Activated CD4-positive, alpha-beta memory T cell treated with anti-CD3 and anti-CD28 coated beads, Interleukin-2, amount 10 ng/mL, durations not matched to agents 7 days and 5 days (primary cell): Measurements from ENCODE around the gene KCNK17. TPM values are rescaled to one million over a fixed set of nuclear protein-coding genes. Genes with fewer than 3 reads are reported as not detected.
"Not testable (repeated sequence)": the region's sequence is repeated elsewhere in the genome, so short reads cannot be mapped to it uniquely, and the experiment has no call there.

Experiments
- CTCF ChIA-PET: fragments of 350-600 bp; sonication (Branson Sonifier 250); formaldehyde crosslinking; loops from one replicate; lab custom pipeline; 2021; ENCODE audit warnings: antibody characterized with exemption, inconsistent platforms; lab: Charles Lee
- POLR2A ChIA-PET: fragments of 350-600 bp; sonication (Branson Sonifier 250); formaldehyde crosslinking; loops from one replicate; lab custom pipeline; 2021; ENCODE audit warnings: antibody characterized with exemption; lab: Charles Lee
- DNase-seq: peaks from one replicate; pipeline ENCODE4 v3.0.0-alpha.2; 2020
- H3K27ac Mint-ChIP-seq: one replicate; pipeline ENCODE4 v1.8.0; 2021; ENCODE audit warnings: mild to moderate bottlenecking, mixed read lengths
- H3K27me3 Mint-ChIP-seq: one replicate; pipeline ENCODE4 v1.8.0; 2021; ENCODE audit warnings: mixed read lengths
- H3K36me3 Mint-ChIP-seq: one replicate; pipeline ENCODE4 v1.8.0; 2021; ENCODE audit warnings: low read depth, mixed read lengths
- H3K4me1 Mint-ChIP-seq: one replicate; pipeline ENCODE4 v1.8.0; 2021; ENCODE audit warnings: mixed read lengths
- H3K4me3 Mint-ChIP-seq: one replicate; pipeline ENCODE4 v1.8.0; 2021; ENCODE audit warnings: mild to moderate bottlenecking, mixed read lengths
- H3K9me3 Mint-ChIP-seq: one replicate; pipeline ENCODE4 v1.8.0; 2021; ENCODE audit warnings: mixed read lengths
- total RNA-seq, 2 experiments: library from RNA; stranded (reverse); gene quantifications; one replicate each; pipeline ENCODE4 v1.2.3, GENCODE V29; 2021

Gene KCNK17
- total RNA-seq, 2 experiments from 2014 or later: not detected

- no peak for DNase-seq
- Mint-ChIP-seq H3K36me3 (no peaks in the 10 kb centered on the region), H3K27me3 (peaks cover 3% of the 10 kb centered on the region), H3K27ac (no peak overlapping the region), H3K9me3 (peaks cover 4% of the 10 kb centered on the region), H3K4me3 (no peak overlapping the region), H3K4me1 (peaks cover 9% of the 10 kb centered on the region)
- ChIA-PET POLR2A (no interaction called here), CTCF (interaction anchor here (1.8 kb wide), 1 partner anchor 10 kb away, joined by 6 read pairs; no protein-coding TSS in a partner anchor)
These were observed 21.6 kb downstream of the KCNK17 start for GRCh38 chr6:39292637-39293036.

DNA sequence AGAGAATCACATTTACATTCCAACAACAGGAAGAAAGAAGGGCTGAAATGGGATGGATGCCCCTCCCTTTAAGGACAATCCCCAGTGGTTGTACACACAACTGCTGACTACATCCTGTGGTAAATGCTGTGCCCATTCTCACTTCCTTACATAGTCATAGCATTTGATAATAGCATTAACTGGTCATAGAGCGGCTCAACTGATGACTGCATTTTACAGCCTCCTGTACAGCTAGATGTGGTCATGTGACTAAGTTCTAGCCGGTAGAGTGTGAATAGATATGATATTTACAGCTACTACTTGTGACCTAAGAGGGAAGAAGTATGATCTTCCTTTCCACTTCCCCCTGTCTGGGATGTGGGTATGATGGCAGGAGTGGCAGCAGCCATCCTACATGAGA, 24.7 kb downstream of the KCNK17 start:
- H3K36me3 Mint-ChIP-seq: no peaks in the 10 kb centered on the region
- H3K27ac Mint-ChIP-seq: no peak overlapping the region
- peaks cover 5% of the 10 kb centered on the region for H3K27me3 Mint-ChIP-seq
- DNase-seq: no peak
- H3K4me3 Mint-ChIP-seq: no peak overlapping the region
- peaks cover 4% of the 10 kb centered on the region for H3K9me3 Mint-ChIP-seq
- peaks cover 9% of the 10 kb centered on the region for H3K4me1 Mint-ChIP-seq
- CTCF ChIA-PET: interaction anchor here (1.0 kb wide), 1 partner anchor 12 kb away, joined by 4 read pairs; no protein-coding TSS in a partner anchor
- POLR2A ChIA-PET: no interaction called here

- H3K27me3 Mint-ChIP-seq: peaks cover 5% of the 10 kb centered on the region
- H3K4me3 Mint-ChIP-seq: no peak overlapping the region
- H3K27ac Mint-ChIP-seq: no peak overlapping the region
- DNase-seq: no peak
- peaks cover 4% of the 10 kb centered on the region for H3K9me3 Mint-ChIP-seq
- CTCF ChIA-PET: interaction anchor here (1.3 kb wide), 1 partner anchor 15 kb away, joined by 3 read pairs; no protein-coding TSS in a partner anchor
- peaks cover 9% of the 10 kb centered on the region for H3K4me1 Mint-ChIP-seq
- POLR2A ChIA-PET: no interaction called here
- no peaks in the 10 kb centered on the region for H3K36me3 Mint-ChIP-seq
These were observed 26.6 kb downstream of the KCNK17 start for GRCh38 chr6:39287601-39288000.

DNA sequence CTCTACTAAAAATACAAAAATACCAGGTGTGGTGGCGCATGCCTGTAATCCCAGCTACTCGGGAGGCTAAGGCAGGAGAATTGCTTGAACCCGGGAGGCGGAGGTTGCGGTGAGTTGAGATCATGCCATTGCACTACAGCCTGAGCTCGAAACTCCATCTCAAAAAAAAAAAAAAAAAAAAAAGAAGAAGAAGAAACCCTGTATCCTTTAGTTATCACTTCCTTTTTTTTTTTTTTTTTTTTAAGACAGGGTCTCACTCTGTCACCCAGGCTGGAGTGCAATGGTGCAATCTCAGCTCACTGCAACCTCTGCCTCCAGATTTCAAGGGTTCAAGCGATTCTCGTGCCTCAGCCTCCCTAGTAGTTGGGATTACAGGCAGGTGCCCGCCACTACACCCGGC, 27.6 kb downstream of the KCNK17 start:
- CTCF ChIA-PET, H3K4me1 Mint-ChIP-seq, H3K36me3 Mint-ChIP-seq, POLR2A ChIA-PET, H3K27me3 Mint-ChIP-seq, H3K4me3 Mint-ChIP-seq, H3K27ac Mint-ChIP-seq, DNase-seq, H3K9me3 Mint-ChIP-seq: not testable (repeated sequence)

GRCh38 chr6:39282774-39283173, 31.4 kb downstream of the KCNK17 start:
- peaks cover 2% of the 10 kb centered on the region for H3K4me1 Mint-ChIP-seq
- ChIA-PET CTCF (no interaction called here), POLR2A (no interaction called here)
- peaks cover 2% of the 10 kb centered on the region for H3K27me3 Mint-ChIP-seq
- H3K9me3 Mint-ChIP-seq: no peaks in the 10 kb centered on the region
- H3K27ac Mint-ChIP-seq: no peak overlapping the region
- DNase-seq: no peak
- no peaks in the 10 kb centered on the region for H3K36me3 Mint-ChIP-seq
- no peak overlapping the region for H3K4me3 Mint-ChIP-seq

DNA sequence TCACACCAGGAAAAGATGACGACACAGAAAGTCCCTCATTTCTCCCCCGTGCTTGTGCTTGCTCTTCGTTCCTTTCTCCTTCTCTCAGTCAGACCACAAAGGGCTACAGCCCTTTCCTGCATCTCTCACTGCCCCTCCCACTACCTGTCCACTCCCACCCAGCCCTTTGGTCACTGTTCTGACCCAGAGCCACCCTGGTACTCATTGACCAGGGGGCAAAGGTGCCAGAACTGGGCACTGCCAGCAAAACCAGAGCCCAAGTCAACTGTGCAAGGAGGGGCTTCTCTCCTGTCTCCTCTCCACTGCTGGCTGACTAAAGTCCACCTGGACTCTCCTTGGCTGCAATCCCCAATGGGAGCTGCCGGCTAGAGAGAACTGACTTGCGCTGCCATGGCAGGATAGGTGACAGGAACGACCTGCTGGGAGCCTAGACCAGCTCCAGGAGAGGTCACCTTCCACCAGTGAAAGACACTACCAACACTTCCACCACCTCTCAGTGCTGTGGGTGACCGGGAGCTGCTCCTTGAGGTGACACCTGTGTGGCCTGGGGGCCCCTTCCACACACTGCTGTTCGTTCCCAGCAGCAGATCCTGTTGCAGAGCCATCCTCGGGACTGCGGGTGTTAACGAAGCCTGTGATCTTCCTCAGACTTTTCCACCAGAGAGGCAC, 32.8 kb downstream of the KCNK17 start:
- Mint-ChIP-seq H3K27ac (no peak overlapping the region), H3K36me3 (no peaks in the 10 kb centered on the region), H3K4me1 (peaks cover 2% of the 10 kb centered on the region), H3K9me3 (no peaks in the 10 kb centered on the region), H3K4me3 (no peak overlapping the region), H3K27me3 (peaks cover 8% of the 10 kb centered on the region)
- no peak for DNase-seq
- CTCF ChIA-PET: no interaction called here
- POLR2A ChIA-PET: no interaction called here

DNA sequence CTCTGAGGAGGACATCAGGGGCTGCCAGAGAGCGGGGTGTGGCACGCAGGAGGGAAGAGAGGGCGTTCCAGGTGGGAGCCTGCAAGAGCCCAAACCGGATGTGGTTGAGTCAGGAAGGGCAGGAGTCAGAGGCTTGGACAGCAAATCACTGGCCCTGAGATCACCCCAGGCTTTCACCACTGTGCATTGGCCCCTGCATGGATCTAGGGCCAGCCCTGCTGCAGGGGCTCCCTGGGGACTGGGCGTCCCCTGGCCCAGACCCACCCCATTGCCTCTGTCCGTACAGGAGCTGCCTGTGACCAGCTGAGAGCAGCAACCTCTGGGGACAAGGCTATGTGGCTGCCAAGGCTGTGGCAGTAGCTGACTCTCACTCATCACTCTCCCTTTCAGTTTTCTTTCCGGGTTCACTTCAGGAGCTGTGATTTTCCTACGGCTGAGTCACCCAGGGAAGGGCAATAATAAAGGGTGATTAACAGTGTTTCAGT, 33.9 kb downstream of the KCNK17 start:
- ChIA-PET CTCF (no interaction called here), POLR2A (no interaction called here)
- H3K36me3 Mint-ChIP-seq: no peaks in the 10 kb centered on the region

GRCh38 chr6:39279539-39279938, 34.7 kb downstream of the KCNK17 start:
- H3K36me3 Mint-ChIP-seq: no peaks in the 10 kb centered on the region
- ChIA-PET CTCF (no interaction called here), POLR2A (no interaction called here)
- no peak overlapping the region for H3K27ac Mint-ChIP-seq
- no peak for DNase-seq
- H3K4me3 Mint-ChIP-seq: no peak overlapping the region
- peaks cover 2% of the 10 kb centered on the region for H3K4me1 Mint-ChIP-seq
- peaks cover 6% of the 10 kb centered on the region for H3K27me3 Mint-ChIP-seq
- H3K9me3 Mint-ChIP-seq: no peaks in the 10 kb centered on the region

More for the DNA sequence above, 33.9 kb downstream of the KCNK17 start:
- Mint-ChIP-seq H3K27me3 (peaks cover 6% of the 10 kb centered on the region), H3K4me3 (no peak overlapping the region), H3K4me1 (peaks cover 2% of the 10 kb centered on the region), H3K9me3 (no peaks in the 10 kb centered on the region), H3K27ac (no peak overlapping the region)
- DNase-seq: no peak

GRCh38 chr6:39276379-39276995, 37.7 kb downstream of the KCNK17 start:
- CTCF ChIA-PET: interaction anchor here (0.9 kb wide), 1 partner anchor 26 kb away, joined by 4 read pairs; no protein-coding TSS in a partner anchor
- Mint-ChIP-seq H3K36me3 (no peaks in the 10 kb centered on the region), H3K4me3 (no peak overlapping the region), H3K27ac (no peak overlapping the region), H3K27me3 (peaks cover 6% of the 10 kb centered on the region), H3K9me3 (no peaks in the 10 kb centered on the region), H3K4me1 (peaks cover 2% of the 10 kb centered on the region)
- POLR2A ChIA-PET: no interaction called here
- no peak for DNase-seq

GRCh38 chr6:39274903-39275302, 39.3 kb downstream of the KCNK17 start:
- POLR2A ChIA-PET: no interaction called here
- no peaks in the 10 kb centered on the region for H3K36me3 Mint-ChIP-seq
- CTCF ChIA-PET: no interaction called here
- no peaks in the 10 kb centered on the region for H3K4me1 Mint-ChIP-seq
- no peak overlapping the region for H3K4me3 Mint-ChIP-seq
- peaks cover 6% of the 10 kb centered on the region for H3K27me3 Mint-ChIP-seq
- H3K27ac Mint-ChIP-seq: no peak overlapping the region
- H3K9me3 Mint-ChIP-seq: no peaks in the 10 kb centered on the region
- no peak for DNase-seq

DNA sequence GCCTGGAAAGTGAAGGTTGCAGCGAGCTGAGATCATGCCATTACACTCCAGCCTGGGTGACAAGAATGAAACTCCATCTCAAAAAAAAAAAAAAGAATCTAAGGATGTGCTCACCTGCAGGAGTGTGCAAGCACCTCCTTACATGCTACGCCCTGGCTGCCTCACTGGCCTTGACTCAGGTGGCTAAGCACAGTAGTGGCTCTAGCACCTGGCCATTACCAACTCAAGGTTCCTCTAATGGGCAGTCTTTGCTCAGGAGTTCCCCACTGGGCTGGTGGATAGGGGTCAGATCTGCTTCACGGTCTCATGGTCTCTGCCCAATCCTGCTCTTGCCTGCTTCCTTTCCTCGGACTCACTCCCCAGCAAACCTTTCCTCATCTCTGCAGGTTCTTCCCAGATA, 39.7 kb downstream of the KCNK17 start:
- Mint-ChIP-seq H3K36me3 (no peaks in the 10 kb centered on the region), H3K9me3 (no peaks in the 10 kb centered on the region), H3K4me3 (no peak overlapping the region), H3K27ac (no peak overlapping the region), H3K27me3 (peaks cover 6% of the 10 kb centered on the region), H3K4me1 (no peaks in the 10 kb centered on the region)
- ChIA-PET CTCF (no interaction called here), POLR2A (no interaction called here)
- DNase-seq: no peak

DNA sequence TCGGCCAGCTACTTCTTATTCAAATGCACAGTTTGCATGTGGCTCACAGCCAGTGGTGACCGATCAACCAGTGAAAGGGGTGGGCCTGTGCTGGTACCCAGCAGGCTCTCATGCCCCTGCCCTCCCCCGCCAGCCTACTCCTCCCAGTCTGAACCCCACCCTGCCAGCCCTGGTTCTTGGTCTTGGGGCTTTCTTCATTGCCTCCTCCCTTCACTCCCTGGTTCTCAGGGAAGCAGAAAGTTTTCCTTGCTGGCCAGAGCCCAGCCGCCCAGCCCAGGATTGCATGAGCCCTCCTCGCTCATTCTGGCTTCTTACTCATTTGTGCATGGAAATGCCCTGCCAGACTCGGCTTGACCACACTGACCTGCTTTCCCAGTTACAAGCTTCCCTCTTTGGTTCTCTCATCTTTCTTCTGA, 40.8 kb downstream of the KCNK17 start:
- no peak overlapping the region for H3K4me3 Mint-ChIP-seq
- ChIA-PET CTCF (no interaction called here), POLR2A (no interaction called here)
- no peak for DNase-seq
- H3K36me3 Mint-ChIP-seq: no peaks in the 10 kb centered on the region
- H3K9me3 Mint-ChIP-seq: no peaks in the 10 kb centered on the region
- H3K4me1 Mint-ChIP-seq: no peaks in the 10 kb centered on the region
- H3K27me3 Mint-ChIP-seq: peaks cover 6% of the 10 kb centered on the region
- no peak overlapping the region for H3K27ac Mint-ChIP-seq

GRCh38 chr6:39269961-39270360, 44.3 kb downstream of the KCNK17 start:
- DNase-seq: no peak
- Mint-ChIP-seq H3K4me1 (no peaks in the 10 kb centered on the region), H3K4me3 (no peak overlapping the region), H3K27ac (no peak overlapping the region), H3K9me3 (no peaks in the 10 kb centered on the region), H3K36me3 (no peaks in the 10 kb centered on the region), H3K27me3 (no peaks in the 10 kb centered on the region)
- ChIA-PET POLR2A (no interaction called here), CTCF (no interaction called here)
